Measurements from ENCODE around the gene MAPK8.

Gene MAPK8

DNA sequence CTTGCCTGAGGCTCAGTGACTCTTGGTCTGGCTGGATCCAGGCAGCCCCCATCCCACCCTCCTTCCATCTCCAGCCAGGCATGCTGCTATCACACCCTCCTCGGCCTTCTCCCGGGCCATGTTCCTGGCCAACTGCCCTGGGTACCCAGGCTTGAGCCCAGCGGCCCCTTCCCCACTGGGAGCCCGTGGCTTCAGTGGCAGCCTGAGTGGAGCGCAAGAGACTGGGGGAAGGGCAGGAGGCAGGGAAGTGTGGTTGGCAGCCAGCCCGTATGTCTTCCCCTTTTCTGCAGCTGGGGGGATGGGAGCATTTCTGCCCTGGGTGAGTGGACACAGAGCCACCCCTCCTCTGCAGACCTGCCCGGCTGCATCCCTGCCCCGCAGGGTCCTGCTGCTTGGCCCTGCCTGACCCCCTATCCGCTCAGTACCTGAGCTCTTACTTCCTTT lies 149.9 kb downstream of the MAPK8 start:
- no peak overlapping the region for H3K4me3 ChIP-seq (ENCODE audit: low read depth, low read length)
- peaks cover 0 to 11% of the 10 kb centered on the region in 2 experiments; a peak in 1 of 3 replicates for H3K36me3 ChIP-seq (ENCODE audit: control insufficient read depth in 2 of 2, insufficient read depth in 1 of 2, low read length in 2 of 2)
- ChIA-PET CTCF (no interaction called here), POLR2A (no interaction called here)
- H3K9me3 ChIP-seq (ENCODE audit: control insufficient read depth, insufficient read depth, low read depth, low read length) = no peaks in the 10 kb centered on the region
- TF ChIP-seq ZNF670 (tag by site-specific recombination; IDR thresholded peaks at IDR 0.05; ENCODE audit: low read depth) (no peak), KLF7 (tag by site-specific recombination; IDR thresholded peaks at IDR 0.05; ENCODE audit: borderline replicate concordance) (no peak), ZNF341 (tag by site-specific recombination; IDR thresholded peaks at IDR 0.05; ENCODE audit: low read depth) (peak; percentile 43; the same call in 1 of the 2 replicates), RBAK (tag by site-specific recombination; IDR thresholded peaks at IDR 0.05) (no peak), KLF8 (tag by site-specific recombination; IDR thresholded peaks at IDR 0.05) (no peak), ZBTB17 (tag by site-specific recombination; IDR thresholded peaks at IDR 0.05) (no peak)
- TF ChIP-seq, protein P1, sequence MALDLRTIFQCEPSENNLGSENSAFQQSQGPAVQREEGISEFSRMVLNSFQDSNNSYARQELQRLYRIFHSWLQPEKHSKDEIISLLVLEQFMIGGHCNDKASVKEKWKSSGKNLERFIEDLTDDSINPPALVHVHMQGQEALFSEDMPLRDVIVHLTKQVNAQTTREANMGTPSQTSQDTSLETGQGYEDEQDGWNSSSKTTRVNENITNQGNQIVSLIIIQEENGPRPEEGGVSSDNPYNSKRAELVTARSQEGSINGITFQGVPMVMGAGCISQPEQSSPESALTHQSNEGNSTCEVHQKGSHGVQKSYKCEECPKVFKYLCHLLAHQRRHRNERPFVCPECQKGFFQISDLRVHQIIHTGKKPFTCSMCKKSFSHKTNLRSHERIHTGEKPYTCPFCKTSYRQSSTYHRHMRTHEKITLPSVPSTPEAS (tag by site-specific recombination; IDR thresholded peaks at IDR 0.05) = no peak
- TF ChIP-seq, protein P2, sequence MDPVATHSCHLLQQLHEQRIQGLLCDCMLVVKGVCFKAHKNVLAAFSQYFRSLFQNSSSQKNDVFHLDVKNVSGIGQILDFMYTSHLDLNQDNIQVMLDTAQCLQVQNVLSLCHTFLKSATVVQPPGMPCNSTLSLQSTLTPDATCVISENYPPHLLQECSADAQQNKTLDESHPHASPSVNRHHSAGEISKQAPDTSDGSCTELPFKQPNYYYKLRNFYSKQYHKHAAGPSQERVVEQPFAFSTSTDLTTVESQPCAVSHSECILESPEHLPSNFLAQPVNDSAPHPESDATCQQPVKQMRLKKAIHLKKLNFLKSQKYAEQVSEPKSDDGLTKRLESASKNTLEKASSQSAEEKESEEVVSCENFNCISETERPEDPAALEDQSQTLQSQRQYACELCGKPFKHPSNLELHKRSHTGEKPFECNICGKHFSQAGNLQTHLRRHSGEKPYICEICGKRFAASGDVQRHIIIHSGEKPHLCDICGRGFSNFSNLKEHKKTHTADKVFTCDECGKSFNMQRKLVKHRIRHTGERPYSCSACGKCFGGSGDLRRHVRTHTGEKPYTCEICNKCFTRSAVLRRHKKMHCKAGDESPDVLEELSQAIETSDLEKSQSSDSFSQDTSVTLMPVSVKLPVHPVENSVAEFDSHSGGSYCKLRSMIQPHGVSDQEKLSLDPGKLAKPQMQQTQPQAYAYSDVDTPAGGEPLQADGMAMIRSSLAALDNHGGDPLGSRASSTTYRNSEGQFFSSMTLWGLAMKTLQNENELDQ (tag by site-specific recombination; IDR thresholded peaks at IDR 0.05; ENCODE audit: low read depth) = no peak
- no peak overlapping the region for H3K27ac ChIP-seq (ENCODE audit: extremely low read depth, low read depth, low read length)
- H3K4me1 ChIP-seq (ENCODE audit: control insufficient read depth, insufficient read depth, low read length) = peaks cover 2% of the 10 kb centered on the region; the same call in 1 of the 2 replicates

DNA sequence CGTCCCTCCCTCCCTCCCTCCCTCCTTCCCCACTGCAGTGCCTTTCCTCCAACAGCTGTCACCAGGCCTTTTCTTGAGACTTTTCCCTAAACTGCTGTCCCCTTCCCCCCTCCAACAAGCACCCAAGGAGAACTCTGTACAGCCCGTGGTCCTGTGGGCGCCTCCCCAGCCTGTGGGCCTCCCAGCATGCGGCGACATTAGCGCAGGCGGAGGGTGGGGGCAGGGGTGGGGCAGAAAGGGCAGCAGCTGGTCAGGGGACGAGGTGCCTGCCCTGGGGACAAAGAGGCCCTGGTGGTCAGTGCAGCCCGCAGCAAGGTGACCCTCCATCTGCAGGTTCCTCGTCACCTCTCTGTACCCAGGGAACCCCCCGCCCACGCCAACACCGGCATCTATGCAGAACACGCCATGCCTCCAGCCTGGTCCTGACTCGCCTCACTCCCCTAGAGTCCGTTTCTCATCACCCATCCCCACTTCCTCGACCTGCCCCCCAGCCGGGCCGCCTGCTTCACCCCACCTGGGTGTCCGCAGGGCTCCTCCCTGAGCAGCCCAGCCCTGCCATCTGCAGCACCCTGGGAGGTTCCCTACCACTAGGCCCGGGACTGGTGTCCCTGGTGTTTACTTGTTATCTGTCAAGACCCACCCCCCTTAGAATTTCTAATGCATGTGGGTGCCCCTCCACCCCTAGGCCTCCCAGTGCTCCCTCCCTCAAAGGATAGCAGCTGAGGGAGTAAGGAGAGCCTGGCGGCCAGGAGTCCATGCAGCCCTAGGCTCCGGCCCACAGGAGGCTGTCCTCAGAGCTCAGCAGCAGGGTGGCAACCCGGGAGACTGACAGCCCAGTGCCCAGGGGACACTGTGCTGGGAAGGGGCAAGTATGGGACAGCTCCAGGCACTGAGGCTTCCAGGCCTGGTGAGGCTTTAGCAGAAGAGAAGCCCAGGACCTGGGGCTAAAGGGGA lies 150.6 kb downstream of the MAPK8 start:
- ChIA-PET POLR2A (interaction anchor here (0.6 kb wide), 1 partner anchor 42 kb away, joined by 3 read pairs; no protein-coding TSS in a partner anchor), CTCF (no interaction called here)
- Histone ChIP-seq H3K9me3 (ENCODE audit: control insufficient read depth, insufficient read depth, low read depth, low read length) (no peaks in the 10 kb centered on the region), H3K36me3 (ENCODE audit: control insufficient read depth in 2 of 2, insufficient read depth in 1 of 2, low read length in 2 of 2) (peaks cover 0 to 10% of the 10 kb centered on the region in 2 experiments; a peak in 1 of 3 replicates), H3K4me3 (ENCODE audit: low read depth, low read length) (no peak overlapping the region), H3K4me1 (ENCODE audit: control insufficient read depth, insufficient read depth, low read length) (peaks cover 2% of the 10 kb centered on the region; the same call in 1 of the 2 replicates), H3K27ac (ENCODE audit: extremely low read depth, low read depth, low read length) (no peak overlapping the region)
- TF ChIP-seq GLIS1 (tag by site-specific recombination; IDR thresholded peaks at IDR 0.05) = peak; percentile 91
- no peak for TF ChIP-seq SP2 (tag by site-specific recombination; IDR thresholded peaks at IDR 0.05)
- peak; percentile 27; the same call in 1 of the 2 replicates for TF ChIP-seq GLIS2 (tag by site-specific recombination; IDR thresholded peaks at IDR 0.05)
- peak; percentile 72 for TF ChIP-seq ZIC2 (tag by site-specific recombination; IDR thresholded peaks at IDR 0.05)
- no peak for TF ChIP-seq ZFP37 (tag by site-specific recombination; IDR thresholded peaks at IDR 0.05)

DNA sequence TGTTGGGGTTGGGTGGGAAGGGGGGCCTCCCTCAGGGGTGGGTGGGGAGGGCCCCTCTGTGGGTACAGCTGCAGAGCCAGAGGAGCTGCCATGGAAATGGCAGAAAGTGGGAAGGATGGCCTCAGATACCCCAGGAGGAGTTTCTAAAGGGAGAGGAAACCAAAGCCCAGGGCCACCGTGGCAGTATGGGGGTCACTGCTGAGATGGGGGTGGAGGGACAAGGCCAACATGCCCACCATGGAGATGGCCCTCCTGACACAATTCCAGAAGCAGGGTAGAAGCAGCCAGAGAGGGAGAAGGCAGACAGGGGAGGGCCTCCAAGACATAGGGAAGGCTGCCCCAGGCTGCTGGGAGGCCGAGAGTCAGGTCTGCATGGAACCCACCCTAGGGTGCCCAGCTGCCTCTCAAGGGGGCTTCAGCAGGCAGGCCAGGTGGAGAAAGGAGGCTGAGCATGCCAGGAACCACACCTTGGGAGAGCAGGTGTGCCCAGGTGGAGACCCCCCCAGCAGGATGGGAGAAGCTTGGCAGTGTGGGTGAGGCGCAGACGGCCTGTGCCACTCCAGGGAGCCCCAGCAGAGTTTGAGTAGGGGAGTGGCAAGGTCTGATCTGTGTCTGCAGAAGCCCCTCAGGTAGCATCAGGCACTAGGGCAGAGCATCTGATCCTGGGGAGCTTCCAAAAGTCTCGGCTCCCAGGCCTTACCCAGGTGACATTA lies 151.6 kb downstream of the MAPK8 start:
- Histone ChIP-seq H3K4me1 (ENCODE audit: control insufficient read depth, insufficient read depth, low read length) (peaks cover 2% of the 10 kb centered on the region; the same call in 1 of the 2 replicates), H3K27ac (ENCODE audit: extremely low read depth, low read depth, low read length) (no peak overlapping the region), H3K36me3 (ENCODE audit: control insufficient read depth in 2 of 2, insufficient read depth in 1 of 2, low read length in 2 of 2) (peaks cover 0 to 3% of the 10 kb centered on the region in 2 experiments; a peak in 1 of 3 replicates), H3K9me3 (ENCODE audit: control insufficient read depth, insufficient read depth, low read depth, low read length) (no peaks in the 10 kb centered on the region), H3K4me3 (ENCODE audit: low read depth, low read length) (no peak overlapping the region)
- ChIA-PET POLR2A (interaction anchor here (0.6 kb wide), 1 partner anchor 41 kb away, joined by 3 read pairs; no protein-coding TSS in a partner anchor), CTCF (interaction anchor here (0.7 kb wide), 1 partner anchor 56 kb away, joined by 3 read pairs; no protein-coding TSS in a partner anchor)
- TF ChIP-seq, protein P1 (tag by site-specific recombination; IDR thresholded peaks at IDR 0.05) = no peak
- no peak for TF ChIP-seq ZNF558 (tag by site-specific recombination; IDR thresholded peaks at IDR 0.05)
- TF ChIP-seq ZFHX2 (tag by site-specific recombination; conservative IDR thresholded peaks at IDR 0.05) = no peak
- TF ChIP-seq, protein P3, sequence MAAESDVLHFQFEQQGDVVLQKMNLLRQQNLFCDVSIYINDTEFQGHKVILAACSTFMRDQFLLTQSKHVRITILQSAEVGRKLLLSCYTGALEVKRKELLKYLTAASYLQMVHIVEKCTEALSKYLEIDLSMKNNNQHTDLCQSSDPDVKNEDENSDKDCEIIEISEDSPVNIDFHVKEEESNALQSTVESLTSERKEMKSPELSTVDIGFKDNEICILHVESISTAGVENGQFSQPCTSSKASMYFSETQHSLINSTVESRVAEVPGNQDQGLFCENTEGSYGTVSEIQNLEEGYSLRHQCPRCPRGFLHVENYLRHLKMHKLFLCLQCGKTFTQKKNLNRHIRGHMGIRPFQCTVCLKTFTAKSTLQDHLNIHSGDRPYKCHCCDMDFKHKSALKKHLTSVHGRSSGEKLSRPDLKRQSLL (tag by site-specific recombination; IDR thresholded peaks at IDR 0.05) = no peak
- TF ChIP-seq ZNF140 (tag by site-specific recombination; IDR thresholded peaks at IDR 0.05) = no peak
- TF ChIP-seq ZNF830 (tag by site-specific recombination; IDR thresholded peaks at IDR 0.05; ENCODE audit: low read depth) = no peak
- TF ChIP-seq EGR2 (tag by site-specific recombination; IDR thresholded peaks at IDR 0.05; ENCODE audit: low read depth) = no peak
- no peak for TF ChIP-seq ZNF629 (tag by site-specific recombination; IDR thresholded peaks at IDR 0.05)
- no peak for TF ChIP-seq ZNF394 (tag by site-specific recombination; IDR thresholded peaks at IDR 0.05; ENCODE audit: borderline replicate concordance)
- TF ChIP-seq HOXA7 (CRISPR knock-in tag; IDR thresholded peaks at IDR 0.05; ENCODE audit: borderline replicate concordance) = no peak
- TF ChIP-seq YY2 (tag by site-specific recombination; IDR thresholded peaks at IDR 0.05) = no peak
- TF ChIP-seq ZNF341 (tag by site-specific recombination; IDR thresholded peaks at IDR 0.05; ENCODE audit: low read depth) = no peak

Data from HEK293 (cell line).